CD4-positive, alpha-beta T cell treated with Interleukin-6 at 100 ng/mL for 8 hours (primary cell): ENCODE measurements around the gene ALS2CL.

Experiments used
- DNase-seq: peaks from one replicate; pipeline ENCODE4 v3.0.0-alpha.2; 2020; ENCODE audit warnings: mixed read lengths, low spot score

ALS2CL gene

DNA sequence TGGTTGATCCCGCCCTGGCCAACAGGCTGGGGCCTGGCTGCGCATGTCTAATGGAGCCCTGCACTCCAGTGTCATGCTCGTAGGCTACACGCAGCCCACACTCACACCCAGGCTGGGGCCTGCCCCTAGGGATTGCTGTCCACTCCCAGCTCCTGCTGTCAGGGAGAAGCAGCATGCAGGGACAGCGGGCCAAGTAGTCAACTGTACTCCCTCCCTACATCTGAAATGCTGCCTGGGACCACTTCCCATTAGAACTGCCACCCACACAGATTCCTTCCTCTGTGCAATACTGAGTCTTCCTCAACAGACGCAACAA is 16.1 kb downstream of the ALS2CL start:
- no peak for DNase-seq

DNA sequence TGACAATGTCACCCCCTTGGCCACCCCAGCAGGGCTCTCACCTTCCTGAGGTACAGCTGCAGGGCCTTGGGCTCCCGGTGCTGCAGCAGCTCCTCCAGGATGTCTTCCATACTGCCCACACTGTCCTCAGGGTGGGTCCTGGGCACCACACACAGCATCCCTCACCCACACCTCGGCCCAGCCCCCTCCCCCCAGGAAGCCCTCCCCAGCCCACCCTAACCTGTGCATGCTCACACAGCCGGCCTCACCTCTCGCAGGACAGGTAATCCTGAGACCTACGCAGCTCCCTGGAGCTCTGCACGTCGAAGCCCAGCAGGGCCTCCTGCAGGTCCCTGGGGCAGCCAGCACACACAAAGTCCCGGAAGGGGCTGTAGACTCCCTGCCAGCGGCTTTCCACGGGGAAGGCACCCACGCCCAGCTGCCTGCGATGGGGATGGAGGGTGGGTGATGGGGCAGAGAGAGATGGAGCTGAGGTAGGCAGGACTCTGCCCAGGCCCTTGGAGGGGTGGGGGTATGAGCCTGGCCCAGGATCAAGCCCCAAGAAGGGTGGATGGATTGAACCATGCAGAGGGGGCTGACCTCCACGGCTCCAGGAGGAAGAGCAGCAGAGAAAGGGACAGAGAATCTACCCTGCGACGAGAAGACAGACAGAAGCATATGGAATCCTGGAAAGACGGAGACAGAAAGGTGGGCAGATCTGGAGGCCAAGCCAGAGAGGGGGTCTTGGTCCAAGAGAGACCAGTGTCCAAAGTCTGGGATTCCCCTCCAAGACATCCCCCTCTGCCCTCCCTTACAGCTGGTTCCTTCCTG is 16.7 kb downstream of the ALS2CL start:
- DNase-seq = no peak

GRCh38 chr3:46675843-46676567 is 17.5 kb downstream of the ALS2CL start:
- no peak for DNase-seq

DNA sequence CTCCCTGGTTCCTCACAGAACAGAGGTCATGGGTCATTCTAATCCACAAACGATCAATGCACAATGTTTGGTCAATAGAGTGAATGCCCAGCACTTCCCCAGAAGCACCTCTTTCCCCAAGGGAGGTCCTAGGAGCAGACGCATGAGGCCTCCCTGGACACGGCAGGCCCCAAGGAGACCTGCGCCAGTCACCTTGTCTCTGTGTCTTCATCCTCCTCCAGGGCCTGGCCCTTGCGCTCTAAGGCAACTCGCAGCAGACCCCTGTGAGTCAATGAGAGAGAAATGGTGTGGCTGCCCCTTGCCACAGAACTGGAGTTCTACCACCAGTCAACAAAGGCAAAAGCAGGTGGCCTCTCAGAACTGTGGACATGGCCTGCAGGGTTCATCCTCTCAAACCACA is 18.1 kb downstream of the ALS2CL start:
- DNase-seq = no peak

GRCh38 chr3:46674031-46674845 is 19.2 kb downstream of the ALS2CL start:
- DNase-seq = no peak

- no peak for DNase-seq
These were observed 20.1 kb downstream of the ALS2CL start for GRCh38 chr3:46673151-46674030.

GRCh38 chr3:46672349-46672695 is 21.2 kb downstream of the ALS2CL start:
- DNase-seq = no peak

DNA sequence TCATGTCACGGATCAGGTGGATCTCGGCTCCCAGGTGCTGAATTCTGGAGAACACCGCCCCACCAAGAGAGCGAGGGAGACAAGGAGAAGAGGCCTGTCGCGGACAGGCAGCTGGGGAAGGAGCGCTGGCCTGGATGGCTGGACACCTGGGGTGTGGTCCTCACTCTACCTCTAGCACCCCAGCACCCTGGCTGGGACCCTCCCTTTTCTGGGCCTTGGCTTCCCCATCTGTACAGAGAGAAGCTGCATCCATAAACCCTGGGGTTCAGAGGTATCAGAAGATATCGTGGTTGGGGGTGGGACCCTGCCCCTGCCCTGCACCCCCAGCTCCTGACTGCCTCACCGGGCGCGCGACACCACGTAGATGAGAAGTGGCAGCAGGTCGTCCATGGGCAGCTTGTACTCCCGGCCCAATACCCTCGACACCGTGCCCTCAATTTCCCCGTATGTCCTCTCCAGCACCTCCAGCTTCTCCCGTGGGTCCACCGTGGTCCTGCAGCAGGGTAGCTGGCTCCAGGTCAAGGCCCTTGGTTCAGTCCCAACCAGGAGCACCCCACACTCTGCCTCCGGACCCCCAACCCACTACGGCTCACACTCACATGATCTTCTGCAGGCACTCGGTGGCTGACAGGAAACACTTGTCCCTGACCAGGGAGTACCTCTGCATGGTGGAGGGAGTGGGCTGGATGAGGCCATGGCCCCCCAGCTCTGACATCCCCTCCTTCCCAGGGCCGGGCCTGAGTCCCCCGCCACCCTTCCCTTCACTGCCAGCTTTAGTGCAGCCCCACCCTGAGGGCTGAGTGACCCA is 21.7 kb downstream of the ALS2CL start:
- no peak for DNase-seq

GRCh38 chr3:46670891-46671427 is 22.5 kb downstream of the ALS2CL start:
- no peak for DNase-seq

DNA sequence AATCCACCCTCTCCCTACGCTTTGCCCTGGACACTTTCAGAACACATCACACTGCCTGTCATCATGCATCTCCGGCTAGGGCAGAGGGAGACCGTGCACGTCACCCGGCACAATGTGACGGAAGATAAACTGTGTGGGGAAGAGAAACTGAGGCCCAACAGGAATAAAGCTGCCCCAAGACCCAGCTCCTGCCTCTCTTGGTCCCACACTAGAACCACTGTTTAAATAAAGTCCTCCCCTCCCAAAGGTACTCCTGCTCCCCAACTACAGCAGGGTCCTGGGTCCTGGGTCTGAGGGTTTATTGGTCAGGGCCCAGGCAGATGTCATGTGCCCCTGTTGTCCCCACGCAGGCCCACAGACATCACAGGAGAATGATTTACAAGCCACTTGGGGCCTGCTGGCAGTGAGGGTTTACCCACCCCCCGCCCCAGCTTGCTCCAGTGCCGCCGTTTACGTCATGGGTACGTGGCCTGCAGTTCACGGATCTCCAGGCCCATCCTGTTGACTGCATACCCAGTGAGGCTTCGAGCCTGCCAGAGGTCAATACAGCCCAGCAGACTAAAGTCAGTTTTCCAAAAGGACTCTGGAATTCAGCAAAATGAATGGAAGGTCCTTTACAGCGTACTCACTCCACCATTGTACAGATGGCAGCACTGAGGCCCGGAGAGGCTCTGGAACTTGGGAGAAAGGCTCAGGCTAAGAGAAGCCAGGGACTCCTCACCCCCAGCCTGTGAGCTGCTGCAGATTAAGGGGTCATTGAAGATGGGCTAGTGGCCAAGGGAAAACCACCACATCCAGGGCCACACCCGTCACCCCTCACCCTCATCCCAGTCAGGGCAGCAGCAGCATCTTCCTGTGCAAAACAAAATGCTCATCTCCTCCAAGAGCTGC is 23.2 kb downstream of the ALS2CL start:
- DNase-seq = no peak

DNA sequence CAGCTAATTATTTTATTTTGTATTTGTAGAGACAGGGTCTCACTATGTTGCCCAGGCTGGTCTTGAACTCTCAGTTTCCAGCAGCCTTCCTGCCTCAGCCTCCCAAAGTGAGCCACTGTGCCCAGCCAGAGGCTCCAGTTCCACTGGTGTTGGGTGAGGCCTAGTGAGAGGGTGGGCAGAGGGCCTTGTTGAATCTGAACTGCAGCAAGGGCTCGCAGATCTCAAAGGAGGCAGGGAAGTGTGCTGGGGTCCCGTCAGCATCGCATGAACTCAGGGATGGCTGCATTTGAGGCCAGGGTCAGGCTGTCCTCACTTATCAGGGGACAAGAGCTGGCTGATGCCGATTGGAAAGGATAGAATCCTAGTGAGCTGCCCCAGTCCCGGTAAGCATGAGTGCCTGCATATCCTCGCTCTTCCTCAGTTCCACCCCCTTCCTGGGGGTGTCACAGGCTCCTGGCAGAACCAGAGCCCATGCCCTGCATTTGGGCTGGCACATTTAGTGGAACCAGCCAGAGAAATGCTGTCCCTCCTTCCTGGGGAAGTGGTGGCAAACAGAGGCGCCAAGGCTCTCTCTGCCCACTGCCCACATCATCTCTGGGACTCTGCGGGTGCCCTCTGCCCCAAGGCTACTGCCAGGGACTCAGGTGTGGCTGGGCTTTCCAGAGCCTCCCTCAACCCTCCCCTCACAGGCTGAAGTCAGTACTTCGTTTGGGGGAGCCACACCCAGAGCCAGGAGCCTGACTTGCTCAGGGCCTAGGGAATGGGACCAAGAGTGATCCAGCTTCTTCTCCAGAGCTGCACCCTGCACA is 24.1 kb downstream of the ALS2CL start:
- no peak for DNase-seq

DNA sequence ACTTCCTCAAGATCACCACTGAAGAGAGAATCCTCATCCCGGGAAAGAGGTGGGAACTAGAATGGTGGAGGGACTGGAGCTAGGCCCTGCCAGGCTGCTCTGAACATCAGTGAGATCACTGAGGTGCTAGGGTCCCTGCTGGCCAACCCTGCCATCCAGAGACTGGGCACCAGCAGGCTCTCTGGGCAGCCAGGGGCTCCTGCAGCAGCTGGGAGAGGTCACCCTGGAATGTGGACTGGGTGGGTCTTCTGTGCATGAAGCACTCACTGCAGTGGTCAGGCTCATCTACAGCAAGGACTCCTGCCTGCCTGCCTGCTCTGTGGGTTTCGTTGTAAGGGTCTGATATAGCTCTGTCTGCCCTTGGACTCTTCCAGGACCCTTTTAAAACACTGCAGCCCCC is 24.9 kb downstream of the ALS2CL start:
- no peak for DNase-seq

- DNase-seq = no peak
These were observed 25.4 kb downstream of the ALS2CL start for GRCh38 chr3:46668116-46668515.

DNA sequence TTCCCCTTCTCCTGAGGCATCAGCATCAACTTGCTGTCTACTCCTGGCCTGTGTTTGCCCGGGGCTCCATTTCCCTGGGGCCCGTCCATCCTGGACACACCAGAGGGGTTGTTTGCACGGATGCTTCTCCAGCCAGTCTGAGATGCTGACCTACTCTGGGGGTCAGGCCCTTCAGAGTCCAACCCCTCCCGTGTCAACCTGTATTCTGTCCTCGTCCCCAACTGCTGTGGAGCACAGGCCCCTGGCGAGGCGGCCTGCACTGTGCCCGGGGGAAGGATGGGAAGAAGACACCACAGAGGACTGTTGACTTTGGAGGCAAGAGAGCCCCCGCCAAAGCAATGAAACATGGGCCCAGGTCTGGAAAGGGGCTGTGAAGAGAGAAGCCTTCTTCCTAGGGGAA is 25.8 kb downstream of the ALS2CL start:
- DNase-seq = no peak

- no peak for DNase-seq
These were observed 26.3 kb downstream of the ALS2CL start for GRCh38 chr3:46667061-46667621.

DNA sequence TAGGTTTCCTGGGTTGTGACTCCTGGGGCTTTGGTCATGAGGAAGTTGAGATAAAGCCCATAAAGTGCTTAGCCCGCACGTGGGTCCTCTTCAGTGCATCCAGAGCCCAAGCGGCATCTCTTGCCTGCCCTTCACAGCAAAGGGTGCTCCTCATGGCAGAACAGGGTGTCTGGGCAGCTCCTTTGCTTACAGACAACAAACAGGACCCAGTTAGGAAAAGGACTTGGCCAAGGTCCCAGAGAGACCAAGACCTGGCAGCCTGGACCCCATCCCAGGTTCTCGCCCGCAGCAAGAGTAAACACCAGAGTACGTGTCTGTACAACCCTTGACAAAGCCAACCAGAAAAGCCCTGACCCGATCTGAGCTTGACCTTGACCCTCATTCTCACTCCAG is 27.0 kb downstream of the ALS2CL start:
- DNase-seq = no peak

DNA sequence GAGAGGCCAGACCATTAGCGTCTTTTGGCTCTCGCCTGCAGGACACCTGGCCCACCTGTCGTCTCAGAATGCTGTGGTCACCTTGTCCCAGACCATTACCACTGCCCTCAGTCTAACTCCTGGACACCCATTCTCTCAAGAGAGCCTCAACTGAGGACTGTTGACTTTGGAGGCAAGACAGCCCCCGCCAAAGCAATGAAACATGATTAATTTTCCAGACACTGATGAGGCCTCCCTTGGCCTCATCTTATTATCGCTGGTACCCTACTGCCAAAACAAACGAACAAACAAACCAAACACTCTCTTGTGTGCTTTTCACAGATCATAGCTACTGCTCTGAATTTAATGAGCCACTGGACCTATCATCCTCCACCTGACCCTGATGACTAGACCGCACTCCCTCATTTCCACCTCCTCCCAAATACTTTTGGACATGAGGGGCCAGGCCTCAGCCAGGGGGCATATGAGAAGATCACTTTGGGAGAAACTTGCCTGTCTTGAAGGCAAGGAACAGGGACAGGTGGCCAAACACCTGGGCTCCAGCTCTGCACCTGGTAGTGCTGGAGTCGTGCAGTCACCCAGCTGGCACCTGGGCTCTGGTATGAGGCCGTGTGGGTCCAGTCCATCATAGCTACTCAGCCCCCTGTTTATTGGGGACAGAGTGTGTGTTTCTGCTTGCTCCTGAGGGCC is 27.6 kb downstream of the ALS2CL start:
- DNase-seq = no peak
